ENCODE data around the gene MTCL1.
A peak's percentile ranks its signal among the peaks of the same experiment; 100 is the strongest.

Gene MTCL1

DNA sequence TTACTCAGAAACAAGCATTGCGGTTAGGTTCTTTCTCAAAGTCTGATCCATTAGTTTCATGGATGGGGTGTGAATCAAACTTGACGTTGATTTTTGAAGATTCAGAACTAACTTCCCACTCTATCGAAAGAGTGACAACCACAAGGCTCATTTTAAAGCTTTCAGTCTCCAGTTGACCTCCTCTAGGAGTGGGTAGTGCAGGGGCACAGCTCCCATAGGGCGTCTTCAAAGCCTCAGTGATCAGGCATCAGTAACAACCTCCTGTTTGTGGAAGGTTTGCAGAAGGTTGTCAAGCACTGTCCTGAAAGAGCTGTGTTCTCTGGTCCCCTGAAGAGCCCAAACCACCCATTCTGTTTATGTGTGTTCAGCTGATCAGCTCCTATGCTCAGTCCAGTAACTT is 10.2 kb downstream of the MTCL1 start:
- H3K9me3 ChIP-seq (replicated peaks in 1 of 2; ENCODE audit: control insufficient read depth in 2 of 2, insufficient read depth in 1 of 2, low read depth in 1 of 2, low read length in 2 of 2), result no peaks in the 10 kb centered on the region
- H2AFZ ChIP-seq (ENCODE audit: low read length), result no peak overlapping the region
- H4K91ac ChIP-seq (ENCODE audit: low read depth, low read length, poor library complexity), result no peak overlapping the region
- no peak overlapping the region for H2BK5ac ChIP-seq (ENCODE audit: low read length)
- H3K27me3 ChIP-seq (ENCODE audit: control insufficient read depth in 3 of 3, insufficient read depth in 3 of 3, low read depth in 1 of 3, low read length in 3 of 3), result no peaks in the 10 kb centered on the region
- H3K9ac ChIP-seq (ENCODE audit: low read depth, low read length, poor library complexity), result no peak overlapping the region
- no peak overlapping the region for H3K4ac ChIP-seq (ENCODE audit: low read length)
- peaks cover 0 to 19% of the 10 kb centered on the region in 2 donors for H3K36me3 ChIP-seq (replicated peaks in 1 of 2; ENCODE audit: control insufficient read depth in 2 of 2, insufficient read depth in 2 of 2, low read length in 2 of 2)
- H3K4me2 ChIP-seq (ENCODE audit: insufficient read depth, low read length, poor library complexity, severe bottlenecking), result no peak overlapping the region
- no peak overlapping the region for H3K27ac ChIP-seq (replicated peaks; ENCODE audit: low read length)
- H3K4me1 ChIP-seq (ENCODE audit: control insufficient read depth in 2 of 2, insufficient read depth in 1 of 2, low read depth in 1 of 2, low read length in 2 of 2), result peaks cover 0 to 11% of the 10 kb centered on the region in 2 donors
- no peak for DNase-seq (ENCODE audit: low spot score)
- no peak overlapping the region for H2AK5ac ChIP-seq (ENCODE audit: low read depth, low read length)
- no peak overlapping the region for H3K23ac ChIP-seq (ENCODE audit: low read depth, low read length, poor library complexity)
- no peak overlapping the region for H3K4me3 ChIP-seq (ENCODE audit: low read length in 2 of 2)
- no peak overlapping the region for H2BK120ac ChIP-seq (ENCODE audit: low read depth, low read length)
- no peak overlapping the region for H2BK12ac ChIP-seq (ENCODE audit: low read length)
- H3K14ac ChIP-seq (ENCODE audit: low read length), result no peak overlapping the region
- no peak overlapping the region for H4K8ac ChIP-seq (ENCODE audit: low read depth, low read length)
- no peak overlapping the region for H2BK15ac ChIP-seq (ENCODE audit: low read length)
- H3K79me1 ChIP-seq (ENCODE audit: low read depth, low read length), result no peaks in the 10 kb centered on the region
- no peak overlapping the region for H3K18ac ChIP-seq (ENCODE audit: low read length)
- WGBS, 2 donors (ENCODE audit: extremely low coverage in 2 of 2, insufficient read length in 2 of 2, insufficient replicate concordance in 1 of 2), result no CpG with 5 or more reads among the region's 4 CpGs

DNA sequence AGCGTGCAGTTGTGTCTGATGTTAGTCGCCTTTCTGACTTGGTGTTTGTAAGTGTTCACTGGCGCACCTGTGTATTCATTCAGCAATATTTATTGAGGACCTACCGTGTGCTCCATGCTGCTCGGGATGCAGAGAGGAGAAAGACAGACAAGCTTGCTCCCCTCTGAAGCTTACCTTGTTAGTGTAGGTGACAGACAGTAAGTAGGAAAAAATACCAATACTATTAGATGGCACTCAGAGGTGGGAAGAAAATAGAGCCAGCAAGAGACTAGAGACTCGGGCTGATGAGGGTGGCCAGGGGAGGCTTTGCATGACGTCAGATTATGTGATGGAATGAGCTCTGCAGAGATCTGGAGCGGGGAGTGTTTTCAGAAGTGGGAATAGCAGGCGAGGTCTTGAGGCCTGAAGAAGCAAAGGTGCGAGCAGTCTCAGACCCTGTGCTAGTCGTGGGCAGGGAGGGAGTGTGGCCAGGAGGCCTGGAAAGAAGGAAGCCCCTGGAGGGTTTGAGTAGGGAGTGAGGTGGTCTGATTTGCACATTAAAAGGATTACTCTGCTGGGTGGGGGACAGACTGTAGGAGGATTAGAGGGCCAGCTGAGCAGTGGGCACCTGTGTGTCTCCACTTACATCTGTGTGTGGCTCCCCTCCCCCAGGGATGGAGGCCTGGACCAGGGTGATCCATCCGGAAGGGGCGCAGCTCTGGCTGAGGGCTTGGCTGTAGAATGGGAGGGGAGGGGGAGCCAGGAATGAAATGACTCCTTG is 11.8 kb downstream of the MTCL1 start:
- H4K91ac ChIP-seq (ENCODE audit: low read depth, low read length, poor library complexity), result no peak overlapping the region
- H3K18ac ChIP-seq (ENCODE audit: low read length), result peak overlapping the region; percentile 16
- no peaks in the 10 kb centered on the region for H3K79me1 ChIP-seq (ENCODE audit: low read depth, low read length)

DNA sequence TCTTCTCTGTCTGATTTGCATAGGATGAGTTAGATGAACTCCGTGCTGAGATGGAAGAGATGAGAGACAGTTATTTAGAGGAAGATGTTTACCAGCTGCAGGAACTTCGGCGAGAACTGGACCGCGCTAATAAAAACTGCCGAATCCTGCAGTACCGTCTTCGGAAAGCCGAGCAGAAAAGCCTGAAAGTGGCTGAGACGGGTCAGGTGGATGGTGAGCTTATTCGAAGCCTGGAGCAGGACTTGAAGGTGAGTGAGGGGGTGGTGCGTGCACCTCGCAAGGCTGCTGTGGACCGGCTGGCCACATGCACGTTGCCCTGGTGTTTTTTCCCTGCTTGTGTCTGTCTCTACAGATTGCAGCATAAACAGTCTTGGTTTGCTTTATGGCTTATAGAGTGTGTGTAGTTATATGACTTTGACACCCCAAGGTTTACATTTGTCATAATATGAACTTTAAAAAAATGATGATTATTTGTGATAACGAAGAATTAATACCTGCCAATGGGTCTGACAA is 13.1 kb downstream of the MTCL1 start:
- H3K27ac ChIP-seq (replicated peaks; ENCODE audit: low read length), result no peak overlapping the region
- H3K4ac ChIP-seq (ENCODE audit: low read length), result no peak overlapping the region
- no peak overlapping the region for H2AK5ac ChIP-seq (ENCODE audit: low read depth, low read length)
- H2BK12ac ChIP-seq (ENCODE audit: low read length), result no peak overlapping the region
- no peak overlapping the region for H3K23ac ChIP-seq (ENCODE audit: low read depth, low read length, poor library complexity)
- no peak overlapping the region for H3K9ac ChIP-seq (ENCODE audit: low read depth, low read length, poor library complexity)
- no peak overlapping the region for H2BK15ac ChIP-seq (ENCODE audit: low read length)
- H4K8ac ChIP-seq (ENCODE audit: low read depth, low read length), result no peak overlapping the region
- H3K18ac ChIP-seq (ENCODE audit: low read length), result peak overlapping the region; percentile 30
- H3K79me1 ChIP-seq (ENCODE audit: low read depth, low read length), result no peaks in the 10 kb centered on the region
- no peak overlapping the region for H2BK120ac ChIP-seq (ENCODE audit: low read depth, low read length)
- no peak overlapping the region for H3K4me2 ChIP-seq (ENCODE audit: insufficient read depth, low read length, poor library complexity, severe bottlenecking)
- H3K27me3 ChIP-seq (ENCODE audit: control insufficient read depth in 3 of 3, insufficient read depth in 3 of 3, low read depth in 1 of 3, low read length in 3 of 3), result no peaks in the 10 kb centered on the region
- no CpG with 5 or more reads among the region's 16 CpGs for WGBS, 2 donors (ENCODE audit: extremely low coverage in 2 of 2, insufficient read length in 2 of 2, insufficient replicate concordance in 1 of 2)
- peaks cover 5 to 45% of the 10 kb centered on the region in 2 donors for H3K36me3 ChIP-seq (replicated peaks in 1 of 2; ENCODE audit: control insufficient read depth in 2 of 2, insufficient read depth in 2 of 2, low read length in 2 of 2)
- H3K4me3 ChIP-seq (ENCODE audit: low read length in 2 of 2), result no peak overlapping the region
- H2AFZ ChIP-seq (ENCODE audit: low read length), result no peak overlapping the region
- DNase-seq (ENCODE audit: low spot score), result no peak
- H2BK5ac ChIP-seq (ENCODE audit: low read length), result no peak overlapping the region
- H3K4me1 ChIP-seq (ENCODE audit: control insufficient read depth in 2 of 2, insufficient read depth in 1 of 2, low read depth in 1 of 2, low read length in 2 of 2), result peaks cover 0 to 15% of the 10 kb centered on the region in 2 donors
- peaks cover 0 to 1% of the 10 kb centered on the region in 2 donors for H3K9me3 ChIP-seq (replicated peaks in 1 of 2; ENCODE audit: control insufficient read depth in 2 of 2, insufficient read depth in 1 of 2, low read depth in 1 of 2, low read length in 2 of 2)
- H4K91ac ChIP-seq (ENCODE audit: low read depth, low read length, poor library complexity), result no peak overlapping the region
- H3K14ac ChIP-seq (ENCODE audit: low read length), result no peak overlapping the region

More for the DNA sequence above, 11.8 kb downstream of the MTCL1 start:
- H3K14ac ChIP-seq (ENCODE audit: low read length), result no peak overlapping the region
- no peak overlapping the region for H3K4ac ChIP-seq (ENCODE audit: low read length)
- no peak overlapping the region for H3K23ac ChIP-seq (ENCODE audit: low read depth, low read length, poor library complexity)
- H2BK5ac ChIP-seq (ENCODE audit: low read length), result no peak overlapping the region
- H3K4me1 ChIP-seq (ENCODE audit: control insufficient read depth in 2 of 2, insufficient read depth in 1 of 2, low read depth in 1 of 2, low read length in 2 of 2), result peaks cover 0 to 15% of the 10 kb centered on the region in 2 donors
- no peak overlapping the region for H2BK15ac ChIP-seq (ENCODE audit: low read length)
- no peak overlapping the region for H2AK5ac ChIP-seq (ENCODE audit: low read depth, low read length)
- H2AFZ ChIP-seq (ENCODE audit: low read length), result no peak overlapping the region
- no peak overlapping the region for H3K27ac ChIP-seq (replicated peaks; ENCODE audit: low read length)
- no peak overlapping the region for H4K8ac ChIP-seq (ENCODE audit: low read depth, low read length)
- no CpG with 5 or more reads among the region's 13 CpGs for WGBS, 2 donors (ENCODE audit: extremely low coverage in 2 of 2, insufficient read length in 2 of 2, insufficient replicate concordance in 1 of 2)
- no peak overlapping the region for H3K9ac ChIP-seq (ENCODE audit: low read depth, low read length, poor library complexity)
- H3K36me3 ChIP-seq (replicated peaks in 1 of 2; ENCODE audit: control insufficient read depth in 2 of 2, insufficient read depth in 2 of 2, low read length in 2 of 2), result peaks cover 5 to 34% of the 10 kb centered on the region in 2 donors
- no peak overlapping the region for H3K4me2 ChIP-seq (ENCODE audit: insufficient read depth, low read length, poor library complexity, severe bottlenecking)
- H3K4me3 ChIP-seq (ENCODE audit: low read length in 2 of 2), result no peak overlapping the region
- H2BK120ac ChIP-seq (ENCODE audit: low read depth, low read length), result no peak overlapping the region
- no peaks in the 10 kb centered on the region for H3K9me3 ChIP-seq (replicated peaks in 1 of 2; ENCODE audit: control insufficient read depth in 2 of 2, insufficient read depth in 1 of 2, low read depth in 1 of 2, low read length in 2 of 2)
- no peak for DNase-seq (ENCODE audit: low spot score)
- no peak overlapping the region for H2BK12ac ChIP-seq (ENCODE audit: low read length)
- no peaks in the 10 kb centered on the region for H3K27me3 ChIP-seq (ENCODE audit: control insufficient read depth in 3 of 3, insufficient read depth in 3 of 3, low read depth in 1 of 3, low read length in 3 of 3)

DNA sequence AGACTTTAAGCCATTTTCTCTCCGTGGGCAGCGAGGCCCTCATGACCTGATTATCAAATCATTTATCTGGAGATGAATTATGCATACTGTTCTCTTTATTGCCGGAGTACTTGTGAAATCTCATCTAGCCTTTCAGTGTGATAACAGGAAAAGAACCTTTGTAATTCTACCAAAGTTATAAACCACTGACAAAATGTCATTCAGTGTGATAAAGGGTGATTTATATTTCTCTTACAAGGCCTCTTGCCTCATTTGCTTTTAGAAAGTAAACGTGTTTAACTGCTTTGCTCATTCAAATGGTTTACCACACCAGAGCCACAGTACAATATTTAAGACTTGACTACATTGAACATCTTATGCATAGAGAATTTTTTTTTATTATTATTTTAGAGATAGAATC is 13.8 kb downstream of the MTCL1 start:
- Histone ChIP-seq H3K23ac (ENCODE audit: low read depth, low read length, poor library complexity) (no peak overlapping the region), H2BK120ac (ENCODE audit: low read depth, low read length) (no peak overlapping the region), H3K4me2 (ENCODE audit: insufficient read depth, low read length, poor library complexity, severe bottlenecking) (no peak overlapping the region), H2BK12ac (ENCODE audit: low read length) (no peak overlapping the region), H3K14ac (ENCODE audit: low read length) (no peak overlapping the region), H3K27ac (replicated peaks; ENCODE audit: low read length) (no peak overlapping the region), H4K91ac (ENCODE audit: low read depth, low read length, poor library complexity) (no peak overlapping the region), H3K9ac (ENCODE audit: low read depth, low read length, poor library complexity) (no peak overlapping the region), H2AFZ (ENCODE audit: low read length) (no peak overlapping the region), H2BK15ac (ENCODE audit: low read length) (no peak overlapping the region), H3K9me3 (replicated peaks in 1 of 2; ENCODE audit: control insufficient read depth in 2 of 2, insufficient read depth in 1 of 2, low read depth in 1 of 2, low read length in 2 of 2) (peaks cover 0 to 1% of the 10 kb centered on the region in 2 donors), H3K27me3 (ENCODE audit: control insufficient read depth in 3 of 3, insufficient read depth in 3 of 3, low read depth in 1 of 3, low read length in 3 of 3) (no peaks in the 10 kb centered on the region), H3K18ac (ENCODE audit: low read length) (no peak overlapping the region), H4K8ac (ENCODE audit: low read depth, low read length) (no peak overlapping the region), H3K4me1 (ENCODE audit: control insufficient read depth in 2 of 2, insufficient read depth in 1 of 2, low read depth in 1 of 2, low read length in 2 of 2) (peaks cover 0 to 16% of the 10 kb centered on the region in 2 donors), H3K4ac (ENCODE audit: low read length) (no peak overlapping the region), H2BK5ac (ENCODE audit: low read length) (no peak overlapping the region), H2AK5ac (ENCODE audit: low read depth, low read length) (no peak overlapping the region), H3K4me3 (ENCODE audit: low read length in 2 of 2) (no peak overlapping the region), H3K79me1 (ENCODE audit: low read depth, low read length) (no peaks in the 10 kb centered on the region), H3K36me3 (replicated peaks in 1 of 2; ENCODE audit: control insufficient read depth in 2 of 2, insufficient read depth in 2 of 2, low read length in 2 of 2) (peaks cover 5 to 47% of the 10 kb centered on the region in 2 donors)
- DNase-seq (ENCODE audit: low spot score), result no peak
- no CpG with 5 or more reads among the region's 4 CpGs for WGBS, 2 donors (ENCODE audit: extremely low coverage in 2 of 2, insufficient read length in 2 of 2, insufficient replicate concordance in 1 of 2)

Data from neuronal stem cell (in vitro differentiated cells).